Left colon (tissue), 2 donors: ENCODE results near the gene C1orf146. TPM values are rescaled to one million over a fixed set of nuclear protein-coding genes. Genes with fewer than 3 reads are reported as not detected.
"Not testable (repeated sequence)": the region's sequence is repeated elsewhere in the genome, so short reads cannot be mapped to it uniquely, and the experiment has no call there.

Experiments used
- ATAC-seq: fragments of 200-7000 bp; cut with Tn5 transposase; one replicate; pipeline ENCODE4 v1.9.1; 2020; ENCODE audit warnings: mild to moderate bottlenecking, moderate library complexity
- DNase-seq, 2 donors: peaks; one replicate each; pipeline ENCODE4 v3.0.0-alpha.2; 2020
- intact Hi-C, 2 donors: fragments of 100-400 bp; cut with DNase I in 1 of 2; cut with micrococcal nuclease in 1 of 2; formaldehyde crosslinking; loops; one replicate each; pipeline versions ENCODE4 v1.11.2 to v1.14.0; 2022; cut with DNase I, micrococcal nuclease
- long read RNA-seq: library from polyadenylated mRNA; unstranded; transcript quantifications from one replicate; pipeline ENCODE4 v2.0.0, GENCODE V29; 2021
- total RNA-seq, 2 donors: library from RNA; stranded (reverse); fragmentation: NEBNext Ultra II Directional; extraction: Animal tissue kit (Norgen Biotek cat#: 25700); gene quantifications; one replicate each; pipeline ENCODE4 v1.2.1, GENCODE V29; 2021
- donor health status: DM: no; HTN: no; CAD: no.
- donor health status: DM: yes; HTN: yes; CAD: no.

Gene C1orf146
- total RNA-seq, result not detected
- long read RNA-seq, result 0 reads

DNA sequence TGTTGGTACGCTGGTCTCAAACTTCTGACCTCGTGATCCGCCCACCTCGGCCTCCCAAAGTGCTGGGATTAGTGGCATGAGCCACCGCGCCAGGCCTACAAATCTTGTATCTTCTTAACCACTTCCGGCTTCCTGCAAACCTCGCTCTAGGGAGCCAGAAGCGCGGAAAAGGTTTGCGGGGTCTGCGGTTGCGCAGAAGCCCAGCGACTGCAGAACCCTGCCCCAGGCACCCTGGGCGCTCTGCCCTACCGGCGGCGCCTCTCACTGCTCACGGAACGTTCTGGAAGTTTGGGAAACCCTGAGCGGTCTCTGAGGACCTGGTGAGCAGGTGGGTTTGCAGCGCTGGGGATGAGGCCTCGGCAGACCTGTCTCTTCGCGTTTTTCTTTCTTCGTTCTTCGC is at the start of gene C1orf146:
Gene C1orf146, plus strand, starts transcription at position 195 of the 400 bp plus-strand sequence. CDS start 13,506 bp downstream, outside the sequence.
- intact Hi-C loops, result no loop called here
- no peak for DNase-seq
- ATAC-seq, result no peak

GRCh38 chr1:92168657-92169056 is 49.1 kb upstream of the C1orf146 start:
- ATAC-seq, result no peak
- intact Hi-C loops, result no loop called here
- DNase-seq, result no peak

- ATAC-seq (no peak), DNase-seq (no peak)
- intact Hi-C loops, result no loop called here
These were observed 48.3 kb upstream of the C1orf146 start for GRCh38 chr1:92169214-92170005.

DNA sequence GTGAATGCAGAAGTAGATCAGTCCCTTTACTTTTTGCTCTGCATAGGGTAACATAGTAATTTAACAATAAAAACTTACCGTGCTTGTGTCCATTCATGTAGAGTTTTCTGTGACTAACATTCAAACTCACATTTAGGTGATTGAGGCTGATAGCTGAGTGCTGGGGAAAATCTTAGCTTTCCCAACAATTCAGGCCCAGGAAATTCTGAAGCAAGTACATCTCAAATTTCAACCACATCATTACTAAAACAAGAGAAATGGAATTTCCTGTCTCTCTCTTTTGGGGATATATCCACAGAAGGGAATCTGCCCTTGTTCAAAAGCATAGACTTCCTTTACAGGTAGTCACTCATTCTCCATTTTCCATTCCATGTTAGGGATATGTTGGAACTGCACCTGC is 33.1 kb upstream of the C1orf146 start:
- DNase-seq (no peak), ATAC-seq (no peak)
- intact Hi-C loops, result no loop called here

DNA sequence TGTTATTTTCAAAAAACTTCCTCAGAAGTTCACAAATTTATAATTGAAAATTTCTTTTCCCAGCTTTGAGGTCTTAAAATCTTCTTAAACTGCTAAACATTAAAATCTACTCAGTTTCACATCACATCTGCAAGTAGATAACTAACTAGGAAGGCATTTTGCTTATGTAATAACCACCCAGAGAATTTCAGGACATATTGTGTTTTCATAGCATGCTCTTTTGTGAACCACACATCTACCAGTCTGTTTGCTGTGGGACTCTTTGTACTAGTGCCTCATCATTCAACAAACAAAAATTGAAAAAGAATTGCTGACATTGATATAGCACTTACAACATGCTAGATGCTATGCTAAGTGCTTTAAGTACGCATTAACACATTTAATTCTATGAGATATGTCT is 31.6 kb upstream of the C1orf146 start:
- ATAC-seq, result no peak
- intact Hi-C loops, result no loop called here
- DNase-seq, result no peak

- DNase-seq, result no peak
- intact Hi-C loops, result no loop called here
- ATAC-seq, result no peak
These were observed 29.1 kb upstream of the C1orf146 start for GRCh38 chr1:92188436-92189255.

DNA sequence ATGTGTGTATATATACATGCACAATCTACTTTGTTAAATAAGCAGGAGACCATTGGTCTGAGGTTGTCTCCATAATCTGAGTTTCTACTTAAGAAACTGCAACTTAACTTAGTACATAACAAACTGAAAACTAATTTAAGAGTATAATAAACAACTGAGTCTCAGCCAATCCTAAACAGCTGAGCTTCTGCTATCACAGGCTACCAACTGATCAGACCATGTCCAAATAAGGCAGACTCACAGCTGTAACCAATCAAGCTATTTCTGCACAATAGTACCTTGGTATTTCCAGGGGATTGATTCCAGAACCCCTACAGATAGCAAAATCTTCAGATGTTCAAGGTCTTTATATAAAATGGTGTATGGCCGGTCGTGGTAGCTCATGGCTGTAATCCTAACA is 26.0 kb upstream of the C1orf146 start:
- ATAC-seq (no peak), DNase-seq (no peak)
- intact Hi-C loops, result no loop called here

DNA sequence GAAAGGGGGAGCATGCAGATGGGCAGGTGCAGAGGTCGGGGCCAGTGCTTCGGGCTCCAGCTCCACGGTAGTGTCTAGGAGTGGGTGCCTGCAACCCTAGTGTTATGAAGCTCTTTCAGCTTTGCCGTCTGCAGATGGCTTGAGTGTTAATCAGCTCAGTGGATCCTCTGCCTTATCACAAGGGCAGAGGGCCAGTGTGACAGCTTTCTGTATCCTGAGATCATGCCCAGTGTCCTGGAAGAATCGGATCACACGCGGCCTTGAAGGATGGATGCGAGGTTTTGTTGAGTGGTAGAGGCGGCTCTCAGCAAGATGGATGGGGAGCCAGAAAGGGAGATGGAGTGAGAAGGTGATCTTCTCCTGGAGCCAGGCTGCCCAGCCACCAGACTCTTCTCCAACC is 25.5 kb upstream of the C1orf146 start:
- ATAC-seq (no peak), DNase-seq (no peak)
- intact Hi-C loops, result no loop called here

DNA sequence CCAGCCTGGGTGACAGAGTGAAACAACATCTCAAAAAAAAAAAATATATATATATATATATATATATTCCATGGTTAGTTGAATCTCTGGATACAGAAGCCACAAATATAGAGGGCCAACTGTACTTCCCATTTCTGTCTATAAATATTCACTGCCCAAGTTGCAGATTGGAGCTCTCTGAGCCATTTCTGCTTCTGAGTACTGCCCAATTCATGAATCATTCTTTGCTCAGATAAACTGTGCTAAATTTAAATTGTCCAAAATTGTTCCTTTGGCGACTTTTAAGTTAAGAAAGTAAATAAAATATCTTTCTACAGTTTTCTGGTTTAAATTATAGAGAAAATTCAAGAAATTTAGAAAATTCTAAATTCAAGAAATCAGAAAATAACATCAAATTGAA is 23.2 kb upstream of the C1orf146 start:
- DNase-seq (no peak), ATAC-seq (no peak)
- intact Hi-C loops, result no loop called here

- no peak for DNase-seq
- intact Hi-C loops, result no loop called here
- ATAC-seq, result no peak
These were observed 15.7 kb upstream of the C1orf146 start for GRCh38 chr1:92201973-92202372.

- intact Hi-C loops, result no loop called here
- DNase-seq (no peak), ATAC-seq (no peak)
These were observed 14.6 kb upstream of the C1orf146 start for GRCh38 chr1:92203105-92203504.

GRCh38 chr1:92210701-92211100 is 7.0 kb upstream of the C1orf146 start:
- DNase-seq, result no peak
- no peak for ATAC-seq
- intact Hi-C loops, result no loop called here

DNA sequence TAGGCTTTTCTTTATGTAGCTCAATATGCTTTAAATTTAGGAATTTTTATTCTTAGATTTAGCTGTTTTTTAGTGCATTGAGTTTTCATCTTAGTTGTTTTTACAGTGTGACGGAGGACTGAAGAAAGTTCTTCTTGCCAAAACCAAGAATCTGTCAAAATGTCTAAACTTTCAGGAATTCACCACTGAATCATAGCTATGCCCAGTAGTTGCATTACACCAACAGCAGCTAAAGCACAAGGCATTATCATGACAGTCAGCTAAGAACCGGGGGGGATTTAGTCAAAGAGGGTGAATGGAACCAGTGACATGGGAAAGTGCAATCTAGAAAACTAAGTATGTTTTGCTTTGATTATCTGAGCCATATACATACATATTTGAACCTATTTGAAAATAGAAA is 6.5 kb upstream of the C1orf146 start:
- DNase-seq (no peak), ATAC-seq (no peak)
- intact Hi-C loops, result no loop called here

GRCh38 chr1:92218559-92218958 is 844 bp downstream of the C1orf146 start:
- intact Hi-C loops, result no loop called here
- ATAC-seq, result no peak
- no peak for DNase-seq

DNA sequence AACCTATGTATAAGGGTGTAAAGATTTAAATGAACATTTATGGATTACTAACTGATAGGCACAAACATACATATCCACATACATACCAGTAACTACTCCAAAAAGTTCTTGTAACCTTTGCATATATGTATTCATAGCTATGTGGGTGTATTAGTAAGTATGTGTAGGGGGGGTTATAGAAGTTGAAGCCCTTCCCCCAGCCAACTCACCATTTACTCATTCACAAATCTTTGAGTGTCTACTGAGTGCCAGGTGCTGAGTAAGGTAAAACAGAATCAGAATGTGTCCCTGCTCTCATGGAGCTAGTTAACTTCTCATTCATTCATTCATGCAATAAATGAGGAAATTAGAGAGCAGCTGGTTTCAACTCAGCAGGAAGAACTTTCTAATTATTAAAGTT is 1.3 kb downstream of the C1orf146 start:
- intact Hi-C loops, result no loop called here
- ATAC-seq (no peak), DNase-seq (no peak)

GRCh38 chr1:92228401-92228800 is 10.7 kb downstream of the C1orf146 start:
- intact Hi-C loops, result no loop called here
- no peak for ATAC-seq
- DNase-seq, result no peak

GRCh38 chr1:92230736-92231135 is 13.0 kb downstream of the C1orf146 start:
- DNase-seq, result no peak
- intact Hi-C loops, result no loop called here
- no peak for ATAC-seq

GRCh38 chr1:92240034-92240433 is 22.3 kb downstream of the C1orf146 start:
- no peak for ATAC-seq
- no peak for DNase-seq
- intact Hi-C loops, result no loop called here

GRCh38 chr1:92244376-92244775 is 26.7 kb downstream of the C1orf146 start:
- intact Hi-C loops, result no loop called here
- ATAC-seq (no peak), DNase-seq (no peak)

GRCh38 chr1:92254714-92255113 is 37.0 kb downstream of the C1orf146 start:
- intact Hi-C loops, ATAC-seq: not testable (repeated sequence)

More at GRCh38 chr1:92254714-92255113, 37.0 kb downstream of the C1orf146 start:
- not testable (repeated sequence) for DNase-seq
